ENCODE results near the gene RPTOR.
A peak's percentile ranks its signal among the peaks of the same experiment; 100 is the strongest.

The RPTOR gene

GRCh38 chr17:80855948-80856862, 311.6 kb downstream of the RPTOR start:
- DNase-seq = no peak

- no peak for DNase-seq
These were observed 312.5 kb downstream of the RPTOR start for GRCh38 chr17:80856863-80857755.

- no peak for DNase-seq
These were observed 313.1 kb downstream of the RPTOR start for GRCh38 chr17:80857756-80858171.

- no peak for DNase-seq
These were observed 313.8 kb downstream of the RPTOR start for GRCh38 chr17:80858301-80859001.

- no peak for DNase-seq
These were observed 314.6 kb downstream of the RPTOR start for GRCh38 chr17:80859002-80859941.

GRCh38 chr17:80860101-80860671, 315.5 kb downstream of the RPTOR start:
- DNase-seq = no peak

- DNase-seq = no peak
These were observed 316.2 kb downstream of the RPTOR start for GRCh38 chr17:80860703-80861417.

- no peak for DNase-seq
These were observed 316.8 kb downstream of the RPTOR start for GRCh38 chr17:80861418-80861815.

- DNase-seq = peak; percentile 77
These were observed 317.3 kb downstream of the RPTOR start for GRCh38 chr17:80861892-80862291.

GRCh38 chr17:80862481-80862961, 317.9 kb downstream of the RPTOR start:
- no peak for DNase-seq

GRCh38 chr17:80862978-80863377, 318.3 kb downstream of the RPTOR start:
- no peak for DNase-seq

GRCh38 chr17:80863626-80864025, 319.0 kb downstream of the RPTOR start:
- DNase-seq = no peak

GRCh38 chr17:80864751-80865150, 320.1 kb downstream of the RPTOR start:
- no peak for DNase-seq

- DNase-seq = no peak
These were observed 321.6 kb downstream of the RPTOR start for GRCh38 chr17:80866050-80866793.

GRCh38 chr17:80868022-80868609, 323.5 kb downstream of the RPTOR start:
- DNase-seq = no peak

- DNase-seq = no peak
These were observed 325.0 kb downstream of the RPTOR start for GRCh38 chr17:80869481-80870145.

GRCh38 chr17:80870401-80870800, 325.8 kb downstream of the RPTOR start:
- DNase-seq = no peak

- DNase-seq = no peak
These were observed 326.7 kb downstream of the RPTOR start for GRCh38 chr17:80871341-80871740.

- no peak for DNase-seq
These were observed 327.4 kb downstream of the RPTOR start for GRCh38 chr17:80872001-80872500.

Measured in NCI-H1417 treated with DMSO at 0.1 percent for 48 hours (cell line).